HG03457 (cell line): Measurements from ENCODE around the gene APLP2.
"Not testable (repeated sequence)": the region's sequence is repeated elsewhere in the genome, so short reads cannot be mapped to it uniquely, and the experiment has no call there.

Experiments used
- ATAC-seq: cut with Tn5 transposase; IDR thresholded peaks from one replicate; pipeline ENCODE4 v1.9.1; 2021; ENCODE audit warnings: moderate number of reproducible peaks; ENCODE audit not compliant: unreplicated experiment

Gene APLP2

GRCh38 chr11:130088919-130089673 is 19.4 kb downstream of the APLP2 start:
- ATAC-seq, result no peak

DNA sequence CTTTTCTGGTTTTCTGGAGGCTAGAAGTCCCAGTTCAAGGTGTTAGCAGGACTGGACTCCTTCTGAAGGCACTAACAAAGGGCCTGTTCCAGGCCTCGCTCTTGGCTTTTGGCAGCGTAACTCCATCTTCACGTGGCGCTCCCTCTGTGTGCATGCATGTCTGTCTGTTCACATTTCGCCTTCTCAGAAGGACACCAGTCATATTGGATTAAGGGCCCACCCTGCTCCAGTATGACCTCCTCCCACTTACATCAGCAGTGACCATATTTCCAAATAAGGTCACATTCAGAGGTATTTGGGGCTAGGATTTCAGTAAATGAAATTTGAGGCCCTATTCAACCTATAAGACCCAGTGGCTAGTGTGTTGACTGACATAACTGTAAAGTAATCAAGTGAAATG is 20.0 kb downstream of the APLP2 start:
- ATAC-seq, result no peak

DNA sequence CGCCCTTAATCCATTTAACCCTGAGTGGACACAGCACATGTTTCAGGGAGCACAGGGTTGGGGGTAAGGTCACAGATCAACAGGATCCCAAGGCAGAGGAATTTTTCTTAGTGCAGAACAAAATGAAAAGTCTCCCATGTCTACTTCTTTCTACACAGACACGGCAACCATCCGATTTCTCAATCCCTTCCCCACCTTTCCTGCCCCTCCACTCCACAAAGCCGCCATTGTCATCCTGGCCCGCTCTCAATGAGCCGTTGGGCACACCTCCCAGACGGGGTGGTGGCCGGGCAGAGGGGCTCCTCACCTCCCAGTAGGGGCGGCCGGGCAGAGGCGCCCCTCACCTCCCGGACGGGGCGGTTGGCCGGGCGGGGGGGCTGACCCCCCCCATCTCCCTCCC is 20.8 kb downstream of the APLP2 start:
- not testable (repeated sequence) for ATAC-seq

DNA sequence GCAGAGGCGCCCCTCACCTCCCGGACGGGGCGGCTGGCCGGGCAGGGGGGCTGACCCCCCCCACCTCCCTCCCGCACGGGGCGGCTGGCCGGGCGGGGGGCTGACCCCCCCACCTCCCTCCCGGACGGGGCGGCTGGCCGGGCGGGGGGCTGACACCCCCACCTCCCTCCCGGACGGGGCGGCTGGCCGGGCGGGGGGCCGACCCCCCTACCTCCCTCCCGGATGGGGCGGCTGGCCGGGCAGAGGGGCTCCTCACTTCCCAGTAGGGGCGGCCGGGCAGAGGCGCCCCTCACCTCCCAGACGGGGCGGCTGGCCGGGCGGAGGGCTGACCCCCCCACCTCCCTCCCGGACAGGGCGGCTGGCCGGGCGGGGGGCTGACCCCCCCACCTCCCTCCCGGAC is 21.5 kb downstream of the APLP2 start:
- ATAC-seq, result not testable (repeated sequence)

DNA sequence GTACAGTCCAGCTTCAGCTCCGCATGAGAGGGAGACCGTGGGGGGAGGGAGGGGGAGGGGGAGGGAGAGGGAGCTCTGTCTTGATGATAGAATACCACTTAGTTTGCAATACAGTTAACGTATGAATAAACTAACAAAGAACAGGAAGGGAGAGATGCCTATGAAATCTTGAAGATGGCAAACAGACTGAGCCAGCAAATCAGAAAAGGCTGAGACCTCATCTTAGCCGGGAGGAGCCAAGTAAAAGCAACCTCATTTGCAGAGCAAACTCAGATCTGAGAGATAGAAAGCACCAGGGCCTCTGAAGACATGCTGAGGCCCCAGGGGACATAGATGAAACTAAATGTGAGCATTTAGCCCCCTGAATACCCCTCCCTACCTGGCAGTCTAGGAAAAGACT is 23.0 kb downstream of the APLP2 start:
- no peak for ATAC-seq

- no peak for ATAC-seq
Measured at GRCh38 chr11:130094614-130095013, 24.9 kb downstream of the APLP2 start.

DNA sequence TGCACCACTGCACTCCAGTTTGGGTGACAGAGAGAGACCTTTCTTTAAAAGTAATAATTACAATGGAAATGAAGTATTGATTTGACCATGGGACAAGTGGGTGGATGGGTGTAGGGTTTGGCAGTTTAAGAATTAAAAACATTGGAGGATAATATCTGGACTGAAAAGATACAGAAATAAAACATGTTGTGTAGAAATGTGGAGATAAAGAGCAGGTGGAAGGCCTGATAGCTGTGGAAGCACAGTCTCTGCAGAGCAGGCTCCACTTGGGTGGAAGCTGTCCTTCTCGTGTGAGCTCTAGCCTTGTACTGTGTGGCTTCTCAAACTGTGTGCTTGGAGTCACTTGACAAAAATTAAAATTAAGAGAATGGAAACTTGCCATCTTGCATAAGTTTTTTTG is 25.6 kb downstream of the APLP2 start:
- ATAC-seq, result no peak

- no peak for ATAC-seq
Measured at GRCh38 chr11:130096042-130096441, 26.3 kb downstream of the APLP2 start.

GRCh38 chr11:130096823-130097222 is 27.1 kb downstream of the APLP2 start:
- ATAC-seq, result no peak

DNA sequence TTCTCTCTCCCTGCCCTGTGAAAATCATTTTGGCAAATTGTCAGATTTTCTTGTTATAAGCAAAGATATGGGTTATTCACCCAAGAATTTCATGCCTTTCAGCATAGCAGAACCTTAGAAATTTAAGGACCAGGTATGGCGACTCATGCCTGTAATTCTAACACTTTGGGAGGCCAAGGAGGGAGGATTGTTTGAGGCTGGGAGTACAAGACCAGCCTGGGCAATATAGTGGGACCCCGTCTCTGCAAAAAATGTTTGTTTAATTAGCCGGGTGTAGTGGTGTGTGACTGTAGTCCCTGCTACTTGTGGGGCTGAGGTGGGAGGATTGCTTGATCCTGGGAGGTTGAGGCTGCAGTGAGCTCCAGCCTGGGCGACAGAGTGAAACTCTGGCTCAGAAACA is 27.6 kb downstream of the APLP2 start:
- ATAC-seq, result no peak

DNA sequence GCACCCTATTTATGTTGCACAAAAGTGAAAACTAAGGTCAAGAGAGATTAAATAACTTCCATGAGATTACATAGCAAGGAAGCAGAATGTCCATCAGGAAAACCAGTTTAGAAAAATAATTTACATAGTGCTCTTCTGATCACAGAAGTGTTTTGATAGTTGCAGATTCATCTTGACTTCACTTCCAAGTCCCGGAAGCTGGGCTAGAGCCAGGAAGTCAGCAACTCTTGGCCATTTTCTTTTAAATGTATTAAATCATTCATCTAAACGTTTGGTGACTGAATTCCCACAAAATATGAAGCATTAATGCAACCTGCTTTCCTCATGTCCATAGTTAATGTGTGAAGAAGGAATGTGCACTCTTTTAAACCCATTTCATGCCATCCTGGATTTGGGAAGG is 29.7 kb downstream of the APLP2 start:
- no peak for ATAC-seq

GRCh38 chr11:130100381-130101095 is 30.8 kb downstream of the APLP2 start:
- ATAC-seq, result no peak

DNA sequence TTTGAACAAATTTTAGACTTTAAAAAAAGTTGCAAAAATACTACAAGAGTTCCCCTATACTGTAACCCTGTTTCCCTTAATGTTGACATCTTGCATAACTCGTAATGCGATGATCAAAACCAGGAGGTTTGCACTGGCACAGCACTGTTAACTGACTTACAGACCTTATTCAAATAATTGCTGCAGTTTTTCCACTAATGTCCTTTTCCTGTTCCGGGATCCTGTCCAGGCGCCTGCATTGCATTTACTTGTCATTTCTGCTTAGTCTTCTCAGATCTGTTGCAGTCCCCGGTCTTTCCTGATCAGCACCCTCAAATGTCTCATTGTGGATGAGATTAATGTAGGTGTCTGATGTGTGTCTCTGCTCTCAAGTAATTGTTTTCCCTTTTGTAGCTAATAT is 32.0 kb downstream of the APLP2 start:
- ATAC-seq, result no peak

GRCh38 chr11:130102301-130103249 is 32.9 kb downstream of the APLP2 start:
- no peak for ATAC-seq

DNA sequence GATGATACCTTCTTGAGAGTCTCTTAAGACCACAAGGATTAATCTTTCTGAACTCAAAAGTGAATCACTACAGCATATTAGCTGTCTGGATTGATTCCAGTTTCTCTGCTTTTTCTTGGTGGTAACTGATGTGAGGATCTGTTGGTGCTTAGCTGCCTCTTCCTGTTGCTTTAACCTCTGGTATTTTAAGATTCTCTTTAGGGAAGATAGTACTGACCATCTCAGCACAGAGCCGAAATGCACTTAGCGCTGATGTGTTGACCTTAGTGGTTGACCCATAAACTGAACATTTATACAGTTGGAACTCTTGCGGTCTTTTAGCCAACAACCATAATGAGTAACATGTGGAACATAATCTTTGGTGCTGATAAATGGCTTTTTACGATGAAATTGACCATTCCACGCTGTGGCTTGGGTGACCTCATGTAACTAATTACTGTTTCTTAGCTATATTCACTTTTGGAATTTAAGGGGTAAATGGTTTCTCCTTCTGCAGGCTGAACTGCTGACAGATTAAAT is 33.7 kb downstream of the APLP2 start:
- no peak for ATAC-seq

DNA sequence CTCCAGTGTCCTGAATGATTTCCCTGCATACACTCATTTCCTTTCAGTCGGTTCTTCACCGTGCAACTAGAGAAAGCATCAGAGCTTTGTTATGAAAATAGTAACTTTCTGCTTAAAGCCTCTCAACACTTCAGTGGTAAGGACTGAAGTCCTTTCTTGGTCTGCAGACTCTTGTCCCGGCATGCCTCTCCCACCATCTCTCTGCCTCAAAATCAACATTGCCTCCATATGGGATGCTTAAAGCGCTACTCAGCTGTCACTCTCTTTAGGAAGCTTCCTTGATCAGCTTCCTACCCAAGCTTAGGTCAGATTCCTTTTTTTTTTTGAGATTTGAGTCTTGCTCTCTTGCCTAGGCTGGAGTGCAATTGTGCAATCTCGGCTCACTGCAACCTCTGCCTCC is 36.7 kb downstream of the APLP2 start:
- no peak for ATAC-seq

- ATAC-seq, result not testable (repeated sequence)
Measured at GRCh38 chr11:130108671-130109070, 39.0 kb downstream of the APLP2 start.

GRCh38 chr11:130109386-130109785 is 39.7 kb downstream of the APLP2 start:
- ATAC-seq, result no peak

- no peak for ATAC-seq
Measured at GRCh38 chr11:130110339-130111108, 40.8 kb downstream of the APLP2 start.

DNA sequence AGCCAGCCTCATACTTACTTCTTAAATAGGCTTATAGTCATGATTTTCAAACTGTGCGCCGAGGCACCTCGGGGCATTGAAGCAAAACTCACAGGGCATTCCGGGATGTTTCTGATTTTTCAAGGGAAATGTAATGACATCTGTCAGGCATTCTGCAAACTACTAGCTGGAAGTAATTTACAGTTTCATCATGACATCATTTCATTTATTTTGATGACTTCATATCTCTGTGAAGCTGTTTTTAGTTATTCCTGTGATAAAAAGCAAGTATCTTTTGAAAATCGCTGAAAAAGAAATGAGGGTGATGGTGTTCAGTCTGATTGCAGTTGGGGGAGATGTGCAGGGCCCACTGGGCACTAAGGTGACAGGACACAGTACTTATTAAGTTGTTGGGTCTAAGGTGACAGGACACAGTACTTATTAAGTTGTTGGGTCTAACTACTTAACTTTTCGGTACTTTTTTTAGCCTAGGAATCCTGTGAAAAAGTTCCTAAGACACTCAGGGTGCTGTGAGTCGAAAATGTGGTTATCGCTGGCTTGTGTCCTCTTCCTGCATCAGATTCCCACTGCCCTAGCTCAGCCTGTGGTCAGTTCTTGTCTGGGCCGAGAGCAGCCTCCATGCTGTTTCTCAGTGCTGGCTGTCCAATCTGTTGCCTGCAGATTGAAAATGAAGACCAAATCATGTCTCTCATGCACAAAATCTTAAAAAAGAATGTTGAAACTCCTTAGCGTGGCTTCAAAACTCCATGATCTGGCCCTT is 42.6 kb downstream of the APLP2 start:
- ATAC-seq, result no peak
